Smooth muscle cell (in vitro differentiated cells): Measurements from ENCODE around the gene CD300LB. TPM values are rescaled to one million over a fixed set of nuclear protein-coding genes. Genes with fewer than 3 reads are reported as not detected.

ENCODE experiments used
- DNase-seq: peaks from one replicate; lab custom pipeline; 2025; ENCODE audit not compliant: unreplicated experiment; lab: John Stamatoyannopoulos, UW
- H2AFZ ChIP-seq: fragments of 200-600 bp; sonication (generic); 2 replicates; pipeline ENCODE4 v1.6.0; 2016; ENCODE audit warnings: antibody characterized with exemption, low read depth, mild to moderate bottlenecking
- H3F3A ChIP-seq: fragments of 200-600 bp; sonication (generic); 2 replicates; pipeline ENCODE4 v1.6.0; 2017; ENCODE audit warnings: antibody characterized with exemption, low read depth
- H3K27ac ChIP-seq: fragments of 200-600 bp; sonication (generic); 2 replicates; pipeline ENCODE4 v1.5.1; 2016; ENCODE audit warnings: low read depth, mild to moderate bottlenecking
- H3K27me3 ChIP-seq: fragments of 200-600 bp; sonication (generic); 2 replicates; pipeline ENCODE4 v1.6.1; 2016; ENCODE audit warnings: low read depth, mild to moderate bottlenecking
- H3K36me3 ChIP-seq: fragments of 200-600 bp; sonication (generic); 2 replicates; pipeline ENCODE4 v1.5.1; 2016; ENCODE audit warnings: low read depth
- H3K4me1 ChIP-seq: fragments of 200-600 bp; sonication (generic); 2 replicates; pipeline ENCODE4 v1.5.1; 2016; ENCODE audit warnings: low read depth
- H3K4me2 ChIP-seq: fragments of 200-600 bp; sonication (generic); 2 replicates; pipeline ENCODE4 v1.6.0; 2016; ENCODE audit warnings: mild to moderate bottlenecking
- H3K4me3 ChIP-seq: fragments of 200-600 bp; sonication (generic); 2 replicates; pipeline ENCODE4 v1.5.1; 2016; ENCODE audit warnings: mild to moderate bottlenecking
- H3K79me2 ChIP-seq: fragments of 200-600 bp; sonication (generic); 2 replicates; pipeline ENCODE4 v1.6.0; 2016; ENCODE audit warnings: low read depth, mild to moderate bottlenecking
- H3K9ac ChIP-seq: fragments of 200-600 bp; sonication (generic); 2 replicates; pipeline ENCODE4 v1.6.0; 2016; ENCODE audit warnings: low read depth
- H3K9me3 ChIP-seq: fragments of 200-600 bp; sonication (generic); replicated peaks from 2 replicates; pipeline ENCODE4 v1.5.1; 2016; ENCODE audit warnings: low read depth
- H4K20me1 ChIP-seq: fragments of 200-600 bp; sonication (generic); 2 replicates; pipeline ENCODE4 v1.6.0; 2016; ENCODE audit warnings: low read depth
- CTCF ChIP-seq: fragments of 200-600 bp; sonication (generic); IDR thresholded peaks from 2 replicates; pipeline ENCODE4 v1.5.1; 2017; ENCODE audit warnings: borderline replicate concordance, mild to moderate bottlenecking, antibody characterized with exemption; ENCODE audit not compliant: insufficient read depth, poor library complexity, severe bottlenecking
- whole genome bisulfite sequencing: methylation state at CpG from one replicate; pipeline ENCODE4 v1.1.7; 2016; ENCODE audit warnings: low lambda C conversion rate; 5-methylcytosine and 5-hydroxymethylcytosine counted together
- polyA plus RNA-seq: library from polyadenylated mRNA; unstranded; fragments of >200 nt; fragmentation: Nextera tagmentation; extraction: Ambion mirVana; gene quantifications from 2 replicates; pipeline ENCODE4 v1.2.1, GENCODE V29; 2016
- total RNA-seq: library from RNA; depleted of rRNA; stranded (reverse); fragments of >200 nt; gene quantifications from 2 replicates; pipeline ENCODE4 v1.2.3, GENCODE V29; 2014

The CD300LB gene
- total and polyA plus RNA-seq, 2 experiments from 2014 or later: not detected

GRCh38 chr17:74474043-74474792 lies 57.1 kb downstream of the CD300LB start:
- no peak overlapping the region for H3K27ac ChIP-seq
- H3K27me3 ChIP-seq: peaks cover 3% of the 10 kb centered on the region
- H3F3A ChIP-seq: no peaks in the 10 kb centered on the region
- no peak for TF ChIP-seq CTCF
- H3K9me3 ChIP-seq: no peaks in the 10 kb centered on the region
- no peak for DNase-seq
- no peak overlapping the region for H3K4me2 ChIP-seq
- H4K20me1 ChIP-seq: no peaks in the 10 kb centered on the region
- 83% methylated on average over 9 of the region's 9 CpGs for WGBS
- H3K4me3 ChIP-seq: no peak overlapping the region
- H2AFZ ChIP-seq: no peak overlapping the region
- H3K36me3 ChIP-seq: no peaks in the 10 kb centered on the region
- H3K9ac ChIP-seq: no peak overlapping the region
- H3K79me2 ChIP-seq: no peaks in the 10 kb centered on the region
- no peaks in the 10 kb centered on the region for H3K4me1 ChIP-seq

GRCh38 chr17:74473294-74473693 lies 58.0 kb downstream of the CD300LB start:
- no peak for TF ChIP-seq CTCF
- H3K27me3 ChIP-seq: peaks cover 3% of the 10 kb centered on the region
- H3K4me1 ChIP-seq: no peaks in the 10 kb centered on the region
- H3K4me2 ChIP-seq: no peak overlapping the region
- no peaks in the 10 kb centered on the region for H3K36me3 ChIP-seq
- H3K9ac ChIP-seq: no peak overlapping the region
- no peak overlapping the region for H2AFZ ChIP-seq
- no peak overlapping the region for H3K4me3 ChIP-seq
- no peaks in the 10 kb centered on the region for H3K9me3 ChIP-seq
- H3K27ac ChIP-seq: no peak overlapping the region
- no peak for DNase-seq
- no peaks in the 10 kb centered on the region for H3F3A ChIP-seq
- H4K20me1 ChIP-seq: no peaks in the 10 kb centered on the region
- H3K79me2 ChIP-seq: no peaks in the 10 kb centered on the region
- 96% methylated on average over 8 of the region's 8 CpGs for WGBS

- H3K36me3 ChIP-seq: no peaks in the 10 kb centered on the region
Observed at GRCh38 chr17:74472890-74473289, 58.4 kb downstream of the CD300LB start.

More at GRCh38 chr17:74472890-74473289, 58.4 kb downstream of the CD300LB start:
- peaks cover 3% of the 10 kb centered on the region for H3K27me3 ChIP-seq
- H3K27ac ChIP-seq: no peak overlapping the region
- H2AFZ ChIP-seq: no peak overlapping the region
- no peaks in the 10 kb centered on the region for H3K79me2 ChIP-seq
- no peak for TF ChIP-seq CTCF
- H3K4me1 ChIP-seq: no peaks in the 10 kb centered on the region
- DNase-seq: no peak
- H3F3A ChIP-seq: no peaks in the 10 kb centered on the region
- H3K9me3 ChIP-seq: no peaks in the 10 kb centered on the region
- no peak overlapping the region for H3K4me2 ChIP-seq
- WGBS: 93% methylated on average over 3 of the region's 4 CpGs
- H4K20me1 ChIP-seq: no peaks in the 10 kb centered on the region
- no peak overlapping the region for H3K4me3 ChIP-seq
- H3K9ac ChIP-seq: no peak overlapping the region
